Kidney epithelial cell (primary cell): ENCODE data around the gene THTPA. TPM values are rescaled to one million over a fixed set of nuclear protein-coding genes. Genes with fewer than 3 reads are reported as not detected.
"Not testable (repeated sequence)": the region's sequence is repeated elsewhere in the genome, so short reads cannot be mapped to it uniquely, and the experiment has no call there.

Source experiments
- DNase-seq: peaks from one replicate; pipeline ENCODE4 v3.0.0-alpha.2; 2010; ENCODE audit warnings: low read depth
- H3K27me3 ChIP-seq: 2 replicates; pipeline ENCODE4 v1.6.0; 2011; ENCODE audit warnings: low read length; ENCODE audit not compliant: control insufficient read depth, insufficient read depth
- H3K36me3 ChIP-seq: 2 replicates; pipeline ENCODE4 v1.5.1; 2011; ENCODE audit warnings: low read length; ENCODE audit not compliant: control insufficient read depth, insufficient read depth
- H3K4me3 ChIP-seq: 2 replicates; pipeline ENCODE4 v1.5.1; 2011; ENCODE audit warnings: low read depth, mild to moderate bottlenecking, control low read depth, low read length
- CTCF ChIP-seq: IDR thresholded peaks from 2 replicates; pipeline ENCODE4 v1.5.1; 2011; ENCODE audit warnings: mild to moderate bottlenecking, moderate library complexity, low read length, control low read depth, inconsistent platforms; ENCODE audit not compliant: insufficient read depth, poor library complexity, severe bottlenecking
- total RNA-seq: library from RNA; depleted of rRNA; stranded (reverse); fragments of >200 nt; gene quantifications from 2 replicates; pipeline ENCODE4 v1.2.3, GENCODE V29; 2015

The THTPA gene
- total RNA-seq, 1 donor from 2014 or later = 8.5 TPM

GRCh38 chr14:23531391-23531790, 24.7 kb upstream of the THTPA start:
- Histone ChIP-seq H3K4me3 (no peak overlapping the region), H3K27me3 (no peaks in the 10 kb centered on the region), H3K36me3 (no peaks in the 10 kb centered on the region)
- no peak for TF ChIP-seq CTCF
- DNase-seq = no peak

DNA sequence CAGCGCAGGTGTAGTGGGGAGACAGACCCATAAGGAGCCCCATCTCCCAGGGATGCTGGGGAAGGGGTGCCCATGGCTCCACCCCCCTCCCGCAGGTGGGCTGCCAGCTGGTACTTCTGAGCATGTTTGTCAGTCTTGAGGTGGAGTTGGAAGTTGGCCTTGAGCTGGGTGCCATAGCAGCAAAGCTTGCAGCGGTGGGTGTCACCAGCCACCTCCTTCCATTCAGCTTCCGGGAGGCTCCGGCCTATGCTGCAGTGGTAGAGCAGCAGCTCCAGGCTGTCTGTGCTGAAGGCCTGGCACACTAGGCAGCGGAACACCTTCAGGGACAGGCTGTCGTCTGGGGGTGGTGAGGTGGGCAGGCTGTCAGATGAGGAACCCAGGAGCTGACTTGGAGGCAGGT, 23.4 kb upstream of the THTPA start:
- TF ChIP-seq CTCF = no peak
- no peaks in the 10 kb centered on the region for H3K36me3 ChIP-seq
- DNase-seq = no peak
- H3K4me3 ChIP-seq = no peak overlapping the region
- H3K27me3 ChIP-seq = no peaks in the 10 kb centered on the region

- no peak for TF ChIP-seq CTCF
- no peaks in the 10 kb centered on the region for H3K36me3 ChIP-seq
- DNase-seq = no peak
- H3K27me3 ChIP-seq = no peaks in the 10 kb centered on the region
- H3K4me3 ChIP-seq = no peak overlapping the region
Measured at GRCh38 chr14:23533652-23534435, 22.2 kb upstream of the THTPA start.

GRCh38 chr14:23535943-23536342, 20.1 kb upstream of the THTPA start:
- H3K36me3 ChIP-seq = no peaks in the 10 kb centered on the region
- TF ChIP-seq CTCF = no peak
- DNase-seq = no peak
- H3K4me3 ChIP-seq = no peak overlapping the region
- no peaks in the 10 kb centered on the region for H3K27me3 ChIP-seq

DNA sequence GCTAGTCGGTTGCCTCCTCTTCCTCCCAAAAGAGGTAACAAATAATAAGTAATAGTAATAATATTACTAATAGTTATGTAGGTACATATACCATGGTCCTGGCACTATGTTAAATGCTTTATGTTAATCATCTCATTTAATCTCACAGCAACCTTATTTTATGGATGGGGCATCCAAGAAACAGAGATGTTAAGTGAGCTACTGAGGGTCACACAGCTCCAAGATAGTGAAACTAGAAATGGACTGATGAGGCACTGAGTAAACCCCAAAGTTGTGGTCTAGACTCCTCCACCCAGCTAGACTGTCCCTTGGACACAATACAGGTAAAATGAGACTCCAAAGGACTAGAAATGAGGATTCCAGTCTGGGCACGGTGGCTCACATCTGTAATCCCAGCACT, 19.6 kb upstream of the THTPA start:
- no peaks in the 10 kb centered on the region for H3K36me3 ChIP-seq
- no peak for TF ChIP-seq CTCF
- no peaks in the 10 kb centered on the region for H3K27me3 ChIP-seq
- DNase-seq = no peak
- no peak overlapping the region for H3K4me3 ChIP-seq

DNA sequence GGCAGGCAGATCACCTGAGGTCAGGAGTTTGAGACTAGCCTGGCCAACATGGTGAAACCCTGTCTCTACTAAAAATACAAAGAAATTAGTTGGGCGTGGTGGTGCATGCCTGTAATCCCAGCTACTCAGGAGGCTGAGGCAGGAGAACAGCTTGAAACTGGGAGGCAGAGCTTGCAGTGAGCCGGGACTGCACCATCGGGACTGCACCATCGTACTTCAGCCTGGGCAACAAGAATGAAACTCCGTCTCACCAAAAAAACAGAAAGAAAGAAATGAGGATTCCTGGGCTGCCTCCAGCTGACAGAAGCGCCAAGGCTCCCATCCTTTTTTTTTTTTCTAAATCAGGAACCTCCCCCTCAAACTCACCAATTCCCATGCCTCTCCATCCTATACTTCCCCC, 19.2 kb upstream of the THTPA start:
- not testable (repeated sequence) for H3K36me3 ChIP-seq, DNase-seq, H3K27me3 ChIP-seq, H3K4me3 ChIP-seq
